Breast epithelium (tissue), 4 donors: Measurements from ENCODE around the gene CUBN. TPM values are rescaled to one million over a fixed set of nuclear protein-coding genes. Genes with fewer than 3 reads are reported as not detected.

ENCODE experiments used
- DNase-seq, 2 donors: peaks; one replicate each; pipeline ENCODE4 v3.0.0-alpha.2; 2019; ENCODE audit warnings: low spot score in 2 of 2
- H3K27ac ChIP-seq, 2 donors: fragments of 200-600 bp; sonication (generic) in 1 of 2; one replicate each; pipeline ENCODE4 v1.5.1; 2016 to 2019; ENCODE audit warnings: mild to moderate bottlenecking in 1 of 2
- H3K27me3 ChIP-seq, 2 donors: fragments of 200-600 bp; sonication (generic) in 1 of 2; one replicate each; pipeline versions ENCODE4 v1.5.1 to v1.6.0; 2017 to 2019; ENCODE audit warnings: control low read depth in 1 of 2, mild to moderate bottlenecking in 1 of 2
- H3K36me3 ChIP-seq: fragments of 200-600 bp; one replicate; pipeline ENCODE4 v1.5.1; 2019
- H3K4me1 ChIP-seq, 2 donors: fragments of 200-600 bp; sonication (generic); one replicate each; pipeline ENCODE4 v1.5.1; 2016 to 2019; ENCODE audit warnings: control low read depth in 1 of 2
- H3K4me3 ChIP-seq, 3 donors: fragments of 200-600 bp; sonication (generic); 1 replicate in 2 of 3; 2 replicates in 1 of 3; pipeline ENCODE4 v1.5.1; 2016 to 2019; ENCODE audit warnings: mild to moderate bottlenecking in 3 of 3, moderate library complexity in 2 of 3
- H3K9me3 ChIP-seq, 2 donors: fragments of 200-600 bp; sonication (generic) in 1 of 2; one replicate each; pipeline ENCODE4 v1.5.1; 2016 to 2019; ENCODE audit warnings: control low read depth in 1 of 2
- POLR2A ChIP-seq: fragments of 450-650 bp; IDR thresholded peaks from one replicate; pipeline ENCODE4 v1.6.1; 2016; ENCODE audit warnings: antibody characterized with exemption, mild to moderate bottlenecking, moderate library complexity
- POLR2AphosphoS5 ChIP-seq, 3 donors: sonication (generic); formaldehyde crosslinking; IDR thresholded peaks; one replicate each; pipeline ENCODE4 v1.6.1; 2017; ENCODE audit warnings: antibody characterized with exemption in 3 of 3
- intact Hi-C: fragments of 100-400 bp; cut with DNase I; formaldehyde crosslinking; loops from one replicate; pipeline ENCODE4 v1.15.1; 2023; ENCODE audit warnings: low total_unique reads
- total RNA-seq, 3 donors: library from RNA; depleted of rRNA; stranded (reverse); fragments of >200 nt; gene quantifications; one replicate each; pipeline ENCODE4 v1.1.0, GENCODE V29; 2016
- TF ChIP-seq, protein P1 (sequence below), 3 donors: fragments of 450-650 bp; IDR thresholded peaks; one replicate each; pipeline ENCODE4 v1.5.1; 2016 to 2017; ENCODE audit warnings: antibody characterized with exemption in 3 of 3, mild to moderate bottlenecking in 3 of 3, moderate library complexity in 3 of 3

CUBN gene
- total RNA-seq, 3 donors from 2014 or later = 1.6 to 5.7 (median 5.0) TPM

DNA sequence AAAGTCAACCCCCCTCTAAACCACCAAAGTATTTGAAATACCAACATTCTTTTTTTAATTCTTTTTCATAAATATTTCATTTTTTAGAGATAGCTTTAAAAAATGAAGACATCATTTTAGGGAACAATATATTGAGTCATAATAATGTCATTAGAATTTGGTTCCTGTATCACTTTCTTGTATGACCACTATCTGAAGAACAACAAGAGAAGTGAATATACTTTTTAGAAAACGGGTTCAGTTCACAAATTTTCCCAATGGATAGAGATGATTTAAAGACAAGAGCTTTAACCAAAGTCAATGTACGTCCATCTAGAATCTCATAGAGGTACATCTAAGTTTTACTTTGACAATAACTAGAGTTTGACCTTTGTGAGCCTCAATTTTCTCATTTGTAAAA lies 48.2 kb downstream of the CUBN start:
- DNase-seq = no peak
- Histone ChIP-seq H3K36me3 (no peaks in the 10 kb centered on the region), H3K9me3 (no peaks in the 10 kb centered on the region), H3K4me1 (no peaks in the 10 kb centered on the region), H3K27me3 (no peaks in the 10 kb centered on the region), H3K4me3 (no peak overlapping the region), H3K27ac (no peak overlapping the region)
- intact Hi-C loops = no loop called here
- TF ChIP-seq POLR2A (no peak), POLR2AphosphoS5 (IDR thresholded peaks at IDR 0.05) (no peak)
- TF ChIP-seq, protein P1, sequence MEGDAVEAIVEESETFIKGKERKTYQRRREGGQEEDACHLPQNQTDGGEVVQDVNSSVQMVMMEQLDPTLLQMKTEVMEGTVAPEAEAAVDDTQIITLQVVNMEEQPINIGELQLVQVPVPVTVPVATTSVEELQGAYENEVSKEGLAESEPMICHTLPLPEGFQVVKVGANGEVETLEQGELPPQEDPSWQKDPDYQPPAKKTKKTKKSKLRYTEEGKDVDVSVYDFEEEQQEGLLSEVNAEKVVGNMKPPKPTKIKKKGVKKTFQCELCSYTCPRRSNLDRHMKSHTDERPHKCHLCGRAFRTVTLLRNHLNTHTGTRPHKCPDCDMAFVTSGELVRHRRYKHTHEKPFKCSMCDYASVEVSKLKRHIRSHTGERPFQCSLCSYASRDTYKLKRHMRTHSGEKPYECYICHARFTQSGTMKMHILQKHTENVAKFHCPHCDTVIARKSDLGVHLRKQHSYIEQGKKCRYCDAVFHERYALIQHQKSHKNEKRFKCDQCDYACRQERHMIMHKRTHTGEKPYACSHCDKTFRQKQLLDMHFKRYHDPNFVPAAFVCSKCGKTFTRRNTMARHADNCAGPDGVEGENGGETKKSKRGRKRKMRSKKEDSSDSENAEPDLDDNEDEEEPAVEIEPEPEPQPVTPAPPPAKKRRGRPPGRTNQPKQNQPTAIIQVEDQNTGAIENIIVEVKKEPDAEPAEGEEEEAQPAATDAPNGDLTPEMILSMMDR (IDR thresholded peaks at IDR 0.05) = no peak

DNA sequence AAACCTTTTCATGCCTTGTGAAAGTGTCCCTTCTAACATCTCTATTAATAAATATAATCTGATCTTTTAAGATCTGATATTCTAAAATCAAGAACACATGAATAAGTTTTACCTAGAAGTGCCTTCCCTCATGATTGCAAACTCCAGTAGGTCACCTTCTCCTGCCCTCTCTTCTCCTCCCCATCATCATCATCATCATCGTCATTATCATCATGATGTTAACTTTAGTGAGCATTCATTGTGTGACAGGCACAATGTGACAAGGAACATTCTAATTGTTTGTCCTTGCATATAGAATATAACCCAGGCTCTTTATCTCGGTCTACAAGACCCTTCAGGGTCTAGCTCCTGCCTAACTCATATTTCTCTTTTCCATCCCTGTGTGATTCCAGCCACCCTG lies 51.7 kb downstream of the CUBN start:
- H3K9me3 ChIP-seq = no peaks in the 10 kb centered on the region
- intact Hi-C loops = no loop called here
- H3K4me1 ChIP-seq = no peaks in the 10 kb centered on the region
- no peak overlapping the region for H3K4me3 ChIP-seq
- no peaks in the 10 kb centered on the region for H3K36me3 ChIP-seq
- H3K27me3 ChIP-seq = no peaks in the 10 kb centered on the region
- H3K27ac ChIP-seq = no peak overlapping the region
- no peak for DNase-seq
- TF ChIP-seq, protein P1 (IDR thresholded peaks at IDR 0.05) = no peak
- no peak for TF ChIP-seq POLR2AphosphoS5 (IDR thresholded peaks at IDR 0.05)
- no peak for TF ChIP-seq POLR2A

DNA sequence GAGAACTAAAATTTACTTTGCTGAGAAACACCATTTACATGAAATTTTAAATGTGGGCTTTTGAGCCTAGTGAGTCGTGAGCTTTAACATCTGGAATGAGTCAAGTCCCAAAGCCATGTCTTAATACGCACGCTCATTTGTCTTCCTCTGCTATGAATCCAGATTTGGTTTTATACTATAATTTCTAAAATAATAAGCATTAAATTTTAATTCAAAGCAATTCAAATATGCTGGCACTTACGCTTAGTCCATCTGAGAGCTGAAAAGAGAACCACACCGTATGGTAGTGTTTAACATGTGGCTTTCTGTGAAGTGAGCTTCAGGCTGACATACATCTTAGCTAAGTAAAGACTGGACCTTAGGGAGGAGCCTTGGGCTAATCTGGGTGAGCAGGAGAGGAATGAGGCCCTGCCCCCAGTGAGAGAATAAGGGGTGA lies 52.2 kb downstream of the CUBN start:
- Histone ChIP-seq H3K27ac (no peak overlapping the region), H3K4me3 (no peak overlapping the region), H3K36me3 (no peaks in the 10 kb centered on the region), H3K4me1 (no peaks in the 10 kb centered on the region), H3K9me3 (no peaks in the 10 kb centered on the region), H3K27me3 (no peaks in the 10 kb centered on the region)
- DNase-seq = no peak
- TF ChIP-seq POLR2AphosphoS5 (IDR thresholded peaks at IDR 0.05) (no peak), POLR2A (no peak)
- TF ChIP-seq, protein P1 (IDR thresholded peaks at IDR 0.05) = no peak
- intact Hi-C loops = no loop called here

- Histone ChIP-seq H3K27ac (peak overlapping the region in 1 of 2 donors; percentile 30), H3K9me3 (no peaks in the 10 kb centered on the region), H3K4me3 (no peak overlapping the region), H3K27me3 (no peaks in the 10 kb centered on the region), H3K36me3 (no peaks in the 10 kb centered on the region), H3K4me1 (no peaks in the 10 kb centered on the region)
- TF ChIP-seq POLR2A (no peak), POLR2AphosphoS5 (IDR thresholded peaks at IDR 0.05) (no peak)
- TF ChIP-seq, protein P1 (IDR thresholded peaks at IDR 0.05) = no peak
- DNase-seq = no peak
- intact Hi-C loops = no loop called here
These were observed 52.8 kb downstream of the CUBN start for GRCh38 chr10:17076626-17077345.

GRCh38 chr10:17075533-17076359 lies 53.9 kb downstream of the CUBN start:
- Histone ChIP-seq H3K27me3 (no peaks in the 10 kb centered on the region), H3K27ac (peak overlapping the region; percentile 34 to 43), H3K9me3 (no peaks in the 10 kb centered on the region), H3K4me3 (no peak overlapping the region), H3K4me1 (no peaks in the 10 kb centered on the region), H3K36me3 (no peaks in the 10 kb centered on the region)
- intact Hi-C loops = loop anchor here (2.0 kb wide), 1 partner anchor 57 kb away; no protein-coding TSS in a partner anchor
- TF ChIP-seq POLR2AphosphoS5 (IDR thresholded peaks at IDR 0.05) = no peak
- TF ChIP-seq POLR2A = no peak
- no peak for DNase-seq
